IMR-90 (cell line): Measurements from ENCODE around the gene GNMT. TPM values are rescaled to one million over a fixed set of nuclear protein-coding genes. Genes with fewer than 3 reads are reported as not detected.

ENCODE experiments used
- ATAC-seq: fragments of 200-7000 bp; cut with Tn5 transposase; 2 replicates; pipeline ENCODE4 v1.9.1; 2020; ENCODE audit warnings: low read depth, mild to moderate bottlenecking, moderate library complexity
- BruUV-seq: library from RNA; stranded (reverse); fragments of 400-500 nt; replicated peaks from 2 replicates; lab custom pipeline; 2021; lab: Mats Ljungman, UMichigan
- CTCF ChIA-PET: fragments of 300-600 bp; formaldehyde crosslinking; extraction: SDS; loops from one replicate; lab custom pipeline; 2021; ENCODE audit warnings: antibody characterized with exemption; lab: Yijun Ruan, JAX
- POLR2A ChIA-PET: fragments of 300-600 bp; sonication (Branson Sonifier 250); formaldehyde crosslinking; loops from one replicate; lab custom pipeline; 2022; ENCODE audit warnings: antibody characterized with exemption; ENCODE audit not compliant: unreplicated experiment; lab: Charles Lee
- DNase-seq: peaks from one replicate; pipeline ENCODE4 v3.0.0; 2013
- H2AFZ ChIP-seq: replicated peaks from 2 replicates; pipeline ENCODE3; 2013; ENCODE audit warnings: low read length, mild to moderate bottlenecking; ENCODE audit not compliant: poor library complexity
- H2AK5ac ChIP-seq: 2 replicates; pipeline ENCODE4 v1.6.1; 2013; ENCODE audit warnings: low read depth, low read length, inconsistent platforms
- H2AK9ac ChIP-seq: replicated peaks from 2 replicates; pipeline ENCODE3; 2013; ENCODE audit warnings: mild to moderate bottlenecking, low read depth, low read length, moderate library complexity; ENCODE audit not compliant: poor library complexity
- H2BK120ac ChIP-seq: 2 replicates; pipeline ENCODE4 v1.6.1; 2013; ENCODE audit warnings: low read depth, low read length, inconsistent platforms
- H2BK15ac ChIP-seq: 3 replicates; pipeline ENCODE4 v1.6.1; 2013; ENCODE audit warnings: low read depth, low read length, inconsistent platforms
- H2BK20ac ChIP-seq: 2 replicates; pipeline ENCODE4 v1.6.1; 2013; ENCODE audit warnings: low read depth, mild to moderate bottlenecking, inconsistent platforms, low read length, moderate library complexity
- H2BK5ac ChIP-seq: 2 replicates; pipeline ENCODE4 v1.6.1; 2013; ENCODE audit warnings: mild to moderate bottlenecking, low read depth, low read length, inconsistent platforms; ENCODE audit not compliant: poor library complexity, severe bottlenecking
- H3K14ac ChIP-seq: replicated peaks from 2 replicates; pipeline ENCODE4 v1.6.1; 2013; ENCODE audit warnings: low read depth, low read length, inconsistent platforms
- H3K18ac ChIP-seq: 2 replicates; pipeline ENCODE4 v1.6.1; 2013; ENCODE audit warnings: low read depth, low read length, control low read depth
- H3K23ac ChIP-seq: 2 replicates; pipeline ENCODE4 v1.6.1; 2013; ENCODE audit warnings: low read depth, low read length, inconsistent platforms
- H3K27ac ChIP-seq: 2 replicates; pipeline ENCODE4 v1.5.1; 2013; ENCODE audit warnings: mild to moderate bottlenecking, control low read depth, low read length; ENCODE audit not compliant: insufficient read depth
- H3K27me3 ChIP-seq: 2 replicates; pipeline ENCODE4 v1.6.1; 2013; ENCODE audit warnings: low read length; ENCODE audit not compliant: control insufficient read depth, insufficient read depth
- H3K36me3 ChIP-seq: 2 replicates; pipeline ENCODE4 v1.6.1; 2013; ENCODE audit warnings: low read length, mixed read lengths; ENCODE audit not compliant: control insufficient read depth, insufficient read depth
- H3K4ac ChIP-seq: 2 replicates; pipeline ENCODE4 v1.6.1; 2013; ENCODE audit warnings: low read depth, low read length, inconsistent platforms
- H3K4me1 ChIP-seq: 2 replicates; pipeline ENCODE4 v1.6.1; 2013; ENCODE audit warnings: low read length, mixed read lengths; ENCODE audit not compliant: control insufficient read depth, insufficient read depth
- H3K4me2 ChIP-seq: 2 replicates; pipeline ENCODE4 v1.6.1; 2013; ENCODE audit warnings: low read depth, mild to moderate bottlenecking, control low read depth, low read length, moderate library complexity
- H3K4me3 ChIP-seq: 2 replicates; pipeline ENCODE4 v1.5.1; 2013; ENCODE audit warnings: low read depth, mild to moderate bottlenecking, control low read depth, low read length, moderate library complexity; ENCODE audit not compliant: insufficient read depth
- H3K56ac ChIP-seq: 2 replicates; pipeline ENCODE4 v1.6.1; 2013; ENCODE audit warnings: low read length, inconsistent platforms; ENCODE audit not compliant: insufficient read depth; ENCODE audit errors: extremely low read depth
- H3K79me1 ChIP-seq, 2 experiments: 2 replicates each; pipeline ENCODE4 v1.6.1; 2013; ENCODE audit warnings: low read length in 2 of 2, inconsistent platforms in 1 of 2, low read depth in 1 of 2
- H3K9ac ChIP-seq: 2 replicates; pipeline ENCODE4 v1.6.1; 2013; ENCODE audit warnings: low read depth, low read length, control low read depth
- H3K9me1 ChIP-seq: 2 replicates; pipeline ENCODE4 v1.6.1; 2013; ENCODE audit warnings: low read length, inconsistent platforms; ENCODE audit not compliant: insufficient read depth
- H3K9me3 ChIP-seq: 2 replicates; pipeline ENCODE4 v1.6.1; 2013; ENCODE audit warnings: low read length; ENCODE audit not compliant: control insufficient read depth, insufficient read depth
- H4K20me1 ChIP-seq: 2 replicates; pipeline ENCODE4 v1.6.1; 2013; ENCODE audit warnings: low read length, inconsistent platforms; ENCODE audit not compliant: insufficient read depth
- H4K5ac ChIP-seq: 2 replicates; pipeline ENCODE4 v1.6.1; 2013; ENCODE audit warnings: mild to moderate bottlenecking, low read depth, low read length, control low read depth
- H4K8ac ChIP-seq, 2 experiments: 2 replicates each; pipeline ENCODE4 v1.6.1; 2013; ENCODE audit warnings: low read depth in 2 of 2, low read length in 2 of 2, control low read depth in 1 of 2, inconsistent platforms in 1 of 2
- H4K91ac ChIP-seq: 2 replicates; pipeline ENCODE4 v1.6.1; 2013; ENCODE audit warnings: low read depth, low read length, inconsistent platforms; ENCODE audit not compliant: insufficient read depth
- BHLHE40 ChIP-seq: fragments of 150-350 bp; IDR thresholded peaks from 2 replicates; pipeline ENCODE4 v1.6.1; 2016; ENCODE audit warnings: mild to moderate bottlenecking, low read depth, low read length
- CEBPB ChIP-seq: IDR thresholded peaks from 2 replicates; pipeline ENCODE4 v1.6.1; 2012; ENCODE audit warnings: low read depth, low read length, improper control_type of control experiment
- CHD1 ChIP-seq: IDR thresholded peaks from 2 replicates; pipeline ENCODE4 v1.6.1; 2012; ENCODE audit warnings: low read depth, low read length, improper control_type of control experiment
- FOS ChIP-seq: fragments of 150-350 bp; IDR thresholded peaks from 2 replicates; pipeline ENCODE4 v1.6.1; 2016; ENCODE audit warnings: low read depth, low read length
- MAFK ChIP-seq: IDR thresholded peaks from 2 replicates; pipeline ENCODE4 v1.6.1; 2012; ENCODE audit warnings: low read depth, low read length, improper control_type of control experiment
- MAZ ChIP-seq: IDR thresholded peaks from 2 replicates; pipeline ENCODE4 v1.6.1; 2012; ENCODE audit warnings: low read depth, mild to moderate bottlenecking, low read length, improper control_type of control experiment, moderate library complexity, borderline replicate concordance
- MXI1 ChIP-seq: IDR thresholded peaks from 2 replicates; pipeline ENCODE4 v1.6.1; 2012; ENCODE audit warnings: low read depth, mild to moderate bottlenecking, low read length, moderate library complexity, borderline replicate concordance
- NFE2L2 ChIP-seq: fragments of 150-350 bp; IDR thresholded peaks from 2 replicates; pipeline ENCODE4 v1.6.1; 2016; ENCODE audit warnings: low read depth, mild to moderate bottlenecking, low read length
- POLR2A ChIP-seq: IDR thresholded peaks from 2 replicates; pipeline ENCODE4 v1.6.1; 2012; ENCODE audit warnings: mild to moderate bottlenecking, low read depth, low read length
- RAD21 ChIP-seq: IDR thresholded peaks from 2 replicates; pipeline ENCODE4 v1.6.1; 2012; ENCODE audit warnings: low read length, improper control_type of control experiment
- RCOR1 ChIP-seq: IDR thresholded peaks from 2 replicates; pipeline ENCODE4 v1.6.1; 2012; ENCODE audit warnings: mild to moderate bottlenecking, low read length, improper control_type of control experiment; ENCODE audit not compliant: insufficient replicate concordance
- RFX5 ChIP-seq: IDR thresholded peaks from 2 replicates; pipeline ENCODE4 v1.8.0; 2012; ENCODE audit warnings: low read depth, mild to moderate bottlenecking, low read length, moderate library complexity
- WGBS, 2 experiments: methylation state at CpG; one replicate each; pipeline versions ENCODE4 v1.1.5 to v1.1.7; 2013; ENCODE audit warnings: missing lambda C conversion rate in 2 of 2; ENCODE audit not compliant: insufficient read length in 1 of 2; ENCODE audit errors: extremely low coverage in 2 of 2; 5-methylcytosine and 5-hydroxymethylcytosine counted together
- dilution Hi-C: fragments of 300-500 bp; cut with HindIII; formaldehyde crosslinking; loops from one replicate; pipeline ENCODE4 v1.14.3; 2018; ENCODE audit warnings: low sequenced_read_pairs; ENCODE audit not compliant: unreplicated experiment
- in situ Hi-C: fragments of 300-500 bp; cut with MboI; formaldehyde crosslinking; loops from 3 replicates; pipeline ENCODE4 v1.14.3; 2019; ENCODE audit warnings: low sequenced_read_pairs, inconsistent platforms, mixed read lengths
- intact Hi-C: fragments of 100-400 bp; cut with micrococcal nuclease; formaldehyde crosslinking; loops from 2 replicates; pipeline ENCODE4 v1.10.0; 2022
- polyA plus RNA-seq, 3 experiments: library from polyadenylated mRNA; depleted of rRNA; stranded (reverse); fragments of >200 nt; gene quantifications; 2 replicates each; pipeline ENCODE4 v1.2.3, GENCODE V29; 2012; ENCODE audit warnings: low replicate concordance in 1 of 3
- total RNA-seq: library from RNA; depleted of rRNA; stranded (reverse); fragments of >200 nt; gene quantifications from 2 replicates; pipeline ENCODE4 v1.2.3, GENCODE V29; 2012
- TF ChIP-seq, protein P1 (sequence below): fragments of 150-350 bp; IDR thresholded peaks from 2 replicates; pipeline ENCODE4 v1.6.1; 2016; ENCODE audit warnings: low read depth, mild to moderate bottlenecking, low read length, moderate library complexity, borderline replicate concordance
- TF ChIP-seq, protein P2 (sequence below): conservative IDR thresholded peaks from 2 replicates; pipeline ENCODE4 v1.5.1; 2012; ENCODE audit warnings: mild to moderate bottlenecking, low read depth, low read length, improper control_type of control experiment
- TF ChIP-seq, protein P3 (sequence below): fragments of 150-350 bp; IDR thresholded peaks from 2 replicates; pipeline ENCODE4 v1.6.1; 2017; ENCODE audit warnings: mild to moderate bottlenecking, antibody characterized with exemption, low read length, low read depth

Gene GNMT
- total and polyA plus RNA-seq, 2 of the 4 experiments (the other 2 are of a cell fraction): 0.36 TPM; not detected in 1

DNA sequence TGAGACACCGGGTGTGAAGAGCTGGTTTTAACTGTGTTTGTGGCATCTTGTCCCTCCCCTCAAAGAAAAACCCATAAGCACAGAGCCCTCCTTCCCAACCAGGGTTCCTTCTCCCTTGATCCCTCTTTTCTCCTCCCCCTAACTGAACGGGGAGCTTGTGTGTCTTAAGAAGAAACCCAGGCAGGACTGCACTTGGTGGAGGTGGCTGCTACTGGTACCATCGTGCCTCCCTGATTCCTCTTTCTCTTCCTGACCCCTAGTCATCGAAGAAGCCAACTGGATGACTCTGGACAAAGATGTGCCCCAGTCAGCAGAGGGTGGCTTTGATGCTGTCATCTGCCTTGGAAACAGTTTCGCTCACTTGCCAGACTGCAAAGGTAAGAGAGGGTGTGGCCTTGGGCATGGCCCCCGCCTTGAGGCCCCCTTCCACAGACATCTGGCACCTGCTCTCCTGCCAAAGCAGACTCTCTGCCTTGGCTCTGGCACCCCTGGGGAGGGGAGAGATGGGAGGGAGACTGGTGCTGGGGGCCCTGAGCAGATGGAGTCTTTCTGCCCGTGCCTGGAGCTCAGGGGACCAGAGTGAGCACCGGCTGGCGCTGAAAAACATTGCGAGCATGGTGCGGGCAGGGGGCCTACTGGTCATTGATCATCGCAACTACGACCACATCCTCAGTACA, 2.1 kb downstream of the GNMT start:
- ChIA-PET CTCF (no interaction called here), POLR2A (no interaction called here)
- Histone ChIP-seq H3K27me3 (no peaks in the 10 kb centered on the region), H2BK5ac (no peak overlapping the region), H3K9me1 (no peaks in the 10 kb centered on the region), H3K36me3 (peaks cover 40% of the 10 kb centered on the region), H3K4me1 (peaks cover 7% of the 10 kb centered on the region; the same call in 1 of the 2 replicates), H3K9me3 (no peaks in the 10 kb centered on the region), H3K4ac (no peak overlapping the region), H4K91ac (0 out of 2 replicates have a peak overlapping the region, but pooled peaks have one; percentile 12), H2BK20ac (no peak overlapping the region), H3K4me3 (no peak overlapping the region), H3K79me1 (peaks cover 0 to 3% of the 10 kb centered on the region in 2 experiments; a peak in 1 of 4 replicates), H3K14ac (no peak overlapping the region), H3K27ac (no peak overlapping the region), H4K8ac (no peak overlapping the region), H2AK9ac (peak overlapping the region; percentile 72), H3K18ac (no peak overlapping the region), H4K5ac (no peak overlapping the region), H3K23ac (no peak overlapping the region), H2BK15ac (no peak overlapping the region), H4K20me1 (no peaks in the 10 kb centered on the region), H2AK5ac (no peak overlapping the region), H3K56ac (no peak overlapping the region), H2BK120ac (no peak overlapping the region), H3K4me2 (no peak overlapping the region), H2AFZ (no peak overlapping the region), H3K9ac (no peak overlapping the region)
- no CpG with 5 or more reads among the region's 13 CpGs for WGBS, 2 experiments
- no peak for DNase-seq
- in situ Hi-C loops: no loop called here
- BruUV-seq: no TSS peak
- dilution Hi-C loops: no loop called here
- TF ChIP-seq RCOR1: no peak
- no peak for TF ChIP-seq NFE2L2
- no peak for TF ChIP-seq CEBPB
- TF ChIP-seq FOS: no peak
- no peak for TF ChIP-seq MAFK
- no peak for TF ChIP-seq BHLHE40
- TF ChIP-seq, protein P1, sequence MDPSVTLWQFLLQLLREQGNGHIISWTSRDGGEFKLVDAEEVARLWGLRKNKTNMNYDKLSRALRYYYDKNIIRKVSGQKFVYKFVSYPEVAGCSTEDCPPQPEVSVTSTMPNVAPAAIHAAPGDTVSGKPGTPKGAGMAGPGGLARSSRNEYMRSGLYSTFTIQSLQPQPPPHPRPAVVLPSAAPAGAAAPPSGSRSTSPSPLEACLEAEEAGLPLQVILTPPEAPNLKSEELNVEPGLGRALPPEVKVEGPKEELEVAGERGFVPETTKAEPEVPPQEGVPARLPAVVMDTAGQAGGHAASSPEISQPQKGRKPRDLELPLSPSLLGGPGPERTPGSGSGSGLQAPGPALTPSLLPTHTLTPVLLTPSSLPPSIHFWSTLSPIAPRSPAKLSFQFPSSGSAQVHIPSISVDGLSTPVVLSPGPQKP: no peak
- TF ChIP-seq RFX5: no peak
- TF ChIP-seq MAZ: no peak
- TF ChIP-seq, protein P2, sequence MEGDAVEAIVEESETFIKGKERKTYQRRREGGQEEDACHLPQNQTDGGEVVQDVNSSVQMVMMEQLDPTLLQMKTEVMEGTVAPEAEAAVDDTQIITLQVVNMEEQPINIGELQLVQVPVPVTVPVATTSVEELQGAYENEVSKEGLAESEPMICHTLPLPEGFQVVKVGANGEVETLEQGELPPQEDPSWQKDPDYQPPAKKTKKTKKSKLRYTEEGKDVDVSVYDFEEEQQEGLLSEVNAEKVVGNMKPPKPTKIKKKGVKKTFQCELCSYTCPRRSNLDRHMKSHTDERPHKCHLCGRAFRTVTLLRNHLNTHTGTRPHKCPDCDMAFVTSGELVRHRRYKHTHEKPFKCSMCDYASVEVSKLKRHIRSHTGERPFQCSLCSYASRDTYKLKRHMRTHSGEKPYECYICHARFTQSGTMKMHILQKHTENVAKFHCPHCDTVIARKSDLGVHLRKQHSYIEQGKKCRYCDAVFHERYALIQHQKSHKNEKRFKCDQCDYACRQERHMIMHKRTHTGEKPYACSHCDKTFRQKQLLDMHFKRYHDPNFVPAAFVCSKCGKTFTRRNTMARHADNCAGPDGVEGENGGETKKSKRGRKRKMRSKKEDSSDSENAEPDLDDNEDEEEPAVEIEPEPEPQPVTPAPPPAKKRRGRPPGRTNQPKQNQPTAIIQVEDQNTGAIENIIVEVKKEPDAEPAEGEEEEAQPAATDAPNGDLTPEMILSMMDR: no peak
- TF ChIP-seq, protein P3, sequence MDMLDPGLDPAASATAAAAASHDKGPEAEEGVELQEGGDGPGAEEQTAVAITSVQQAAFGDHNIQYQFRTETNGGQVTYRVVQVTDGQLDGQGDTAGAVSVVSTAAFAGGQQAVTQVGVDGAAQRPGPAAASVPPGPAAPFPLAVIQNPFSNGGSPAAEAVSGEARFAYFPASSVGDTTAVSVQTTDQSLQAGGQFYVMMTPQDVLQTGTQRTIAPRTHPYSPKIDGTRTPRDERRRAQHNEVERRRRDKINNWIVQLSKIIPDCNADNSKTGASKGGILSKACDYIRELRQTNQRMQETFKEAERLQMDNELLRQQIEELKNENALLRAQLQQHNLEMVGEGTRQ: no peak
- TF ChIP-seq CHD1: no peak
- TF ChIP-seq RAD21: no peak
- TF ChIP-seq POLR2A: no peak
- TF ChIP-seq MXI1: no peak
- no peak for ATAC-seq
- intact Hi-C loops: no loop called here
